Measurements from ENCODE around the gene ZRANB1. TPM values are rescaled to one million over a fixed set of nuclear protein-coding genes. Genes with fewer than 3 reads are reported as not detected.
A peak's percentile ranks its signal among the peaks of the same experiment; 100 is the strongest.

Gene ZRANB1
- total RNA-seq, 1 experiment from 2014 or later, result 23.2 TPM

- no peak overlapping the region for H3K4me3 Mint-ChIP-seq (ENCODE audit: unreplicated experiment)
- peak overlapping the region; percentile 31 for H3K27ac Mint-ChIP-seq (ENCODE audit: low read depth, unreplicated experiment)
- intact Hi-C loops (cut with micrococcal nuclease), result no loop called here
- ChIA-PET POLR2A (no interaction called here), CTCF (interaction anchor here (0.6 kb wide), 1 partner anchor 32 kb away, joined by 3 read pairs; no protein-coding TSS in a partner anchor)
- H3K36me3 Mint-ChIP-seq (ENCODE audit: insufficient read depth, unreplicated experiment), result no peaks in the 10 kb centered on the region
- no peaks in the 10 kb centered on the region for H3K27me3 Mint-ChIP-seq (ENCODE audit: insufficient read depth, unreplicated experiment)
- H3K4me1 Mint-ChIP-seq (ENCODE audit: insufficient read depth, unreplicated experiment), result peaks cover 13% of the 10 kb centered on the region
- no peak for TF ChIP-seq CTCF (IDR thresholded peaks at IDR 0.05; ENCODE audit: unreplicated experiment)
- no TSS peak for BruUV-seq (replicated peaks)
- H3K9me3 Mint-ChIP-seq (ENCODE audit: unreplicated experiment), result no peaks in the 10 kb centered on the region
- DNase-seq (ENCODE audit: unreplicated experiment), result no peak
Measured at GRCh38 chr10:124904796-124905195, 37.1 kb upstream of the ZRANB1 start.

GRCh38 chr10:124906551-124907001, 35.3 kb upstream of the ZRANB1 start:
- H3K4me3 Mint-ChIP-seq (ENCODE audit: unreplicated experiment), result no peak overlapping the region
- H3K27ac Mint-ChIP-seq (ENCODE audit: low read depth, unreplicated experiment), result no peak overlapping the region
- H3K9me3 Mint-ChIP-seq (ENCODE audit: unreplicated experiment), result no peaks in the 10 kb centered on the region
- peak; percentile 52 for DNase-seq (ENCODE audit: unreplicated experiment)
- ChIA-PET POLR2A (interaction anchor here (0.7 to 1.2 kb wide), 3 partner anchors 9 to 13 kb away, joined by 3 to 5 read pairs (median 3); no protein-coding TSS in a partner anchor), CTCF (no interaction called here)
- TF ChIP-seq CTCF (IDR thresholded peaks at IDR 0.05; ENCODE audit: unreplicated experiment), result no peak
- no peaks in the 10 kb centered on the region for H3K36me3 Mint-ChIP-seq (ENCODE audit: insufficient read depth, unreplicated experiment)
- H3K27me3 Mint-ChIP-seq (ENCODE audit: insufficient read depth, unreplicated experiment), result no peaks in the 10 kb centered on the region
- peaks cover 19% of the 10 kb centered on the region for H3K4me1 Mint-ChIP-seq (ENCODE audit: insufficient read depth, unreplicated experiment)
- intact Hi-C loops (cut with micrococcal nuclease), result no loop called here
- no TSS peak for BruUV-seq (replicated peaks)

- intact Hi-C loops (cut with micrococcal nuclease), result no loop called here
- Mint-ChIP-seq H3K4me3 (ENCODE audit: unreplicated experiment) (no peak overlapping the region), H3K9me3 (ENCODE audit: unreplicated experiment) (no peaks in the 10 kb centered on the region), H3K4me1 (ENCODE audit: insufficient read depth, unreplicated experiment) (peaks cover 18% of the 10 kb centered on the region), H3K27me3 (ENCODE audit: insufficient read depth, unreplicated experiment) (no peaks in the 10 kb centered on the region), H3K36me3 (ENCODE audit: insufficient read depth, unreplicated experiment) (no peaks in the 10 kb centered on the region), H3K27ac (ENCODE audit: low read depth, unreplicated experiment) (no peak overlapping the region)
- no peak for DNase-seq (ENCODE audit: unreplicated experiment)
- no peak for TF ChIP-seq CTCF (IDR thresholded peaks at IDR 0.05; ENCODE audit: unreplicated experiment)
- ChIA-PET CTCF (interaction anchor here (0.6 kb wide), 1 partner anchor 108 kb away, joined by 3 read pairs; no protein-coding TSS in a partner anchor), POLR2A (no interaction called here)
- no TSS peak for BruUV-seq (replicated peaks)
Measured at GRCh38 chr10:124909563-124909962, 32.4 kb upstream of the ZRANB1 start.

GRCh38 chr10:124911124-124912067, 30.5 kb upstream of the ZRANB1 start:
- no peak overlapping the region for H3K4me3 Mint-ChIP-seq (ENCODE audit: unreplicated experiment)
- ChIA-PET POLR2A (interaction anchor here (0.7 kb wide), 2 partner anchors 30 to 244 kb away, joined by 3 read pairs; partner anchors contain the start of gene ZRANB1), CTCF (interaction anchor here (1.6 kb wide), 1 partner anchor 81 kb away, joined by 4 read pairs; no protein-coding TSS in a partner anchor)
- peak overlapping the region; percentile 14 for H3K27ac Mint-ChIP-seq (ENCODE audit: low read depth, unreplicated experiment)
- H3K27me3 Mint-ChIP-seq (ENCODE audit: insufficient read depth, unreplicated experiment), result no peaks in the 10 kb centered on the region
- intact Hi-C loops (cut with micrococcal nuclease), result no loop called here
- no TSS peak for BruUV-seq (replicated peaks)
- H3K9me3 Mint-ChIP-seq (ENCODE audit: unreplicated experiment), result no peaks in the 10 kb centered on the region
- no peak for DNase-seq (ENCODE audit: unreplicated experiment)
- no peaks in the 10 kb centered on the region for H3K36me3 Mint-ChIP-seq (ENCODE audit: insufficient read depth, unreplicated experiment)
- no peak for TF ChIP-seq CTCF (IDR thresholded peaks at IDR 0.05; ENCODE audit: unreplicated experiment)
- peaks cover 18% of the 10 kb centered on the region for H3K4me1 Mint-ChIP-seq (ENCODE audit: insufficient read depth, unreplicated experiment)
